ENCODE data around the gene EGF. TPM values are rescaled to one million over a fixed set of nuclear protein-coding genes. Genes with fewer than 3 reads are reported as not detected.

The EGF gene
- total RNA-seq, 1 experiment from 2014 or later, result not detected

DNA sequence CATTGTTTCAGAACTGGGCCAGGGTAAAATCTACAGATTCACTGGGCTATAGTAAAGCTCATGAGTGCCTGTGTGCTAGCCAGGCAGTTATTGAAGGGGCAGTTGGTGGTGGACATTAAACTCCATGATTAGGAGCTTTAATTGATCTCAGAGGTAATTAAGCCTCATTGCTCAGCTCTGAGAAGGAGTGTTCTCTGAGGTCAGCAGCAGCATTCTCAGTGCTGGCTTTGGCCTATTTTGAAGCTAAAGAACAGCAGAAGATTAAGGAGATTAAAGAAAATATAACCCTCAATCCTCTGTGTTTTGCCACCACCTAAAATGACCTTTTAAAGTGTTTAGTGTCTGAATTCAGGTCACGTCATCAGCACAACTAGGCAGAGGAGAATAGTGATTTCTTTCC is 42.5 kb downstream of the EGF start:
- Histone ChIP-seq H3K4me3 (ENCODE audit: low read length) (no peak overlapping the region), H2AFZ (ENCODE audit: low read length) (no peak overlapping the region), H3K4me1 (ENCODE audit: low read length) (no peaks in the 10 kb centered on the region; the same call in 1 of the 2 replicates)

DNA sequence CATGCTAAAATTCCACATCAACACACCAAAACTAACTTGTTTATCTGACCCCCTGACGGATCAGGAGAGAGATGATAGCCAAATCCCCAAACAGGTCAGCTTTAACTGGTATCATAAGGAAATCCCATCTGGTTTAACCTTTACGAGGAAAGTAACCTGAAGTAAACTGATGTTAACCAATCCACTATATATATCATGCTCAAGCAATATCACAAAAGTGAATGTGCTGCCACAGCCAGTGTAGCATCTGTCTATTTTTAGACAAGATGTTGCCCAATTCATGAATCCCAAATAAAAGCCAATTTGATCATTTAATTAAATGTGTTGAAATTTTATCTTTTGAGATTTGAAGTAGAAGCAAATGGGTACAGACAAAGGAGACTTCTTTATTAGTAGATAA is 44.5 kb downstream of the EGF start:
- H3K4me2 ChIP-seq (ENCODE audit: low read depth, low read length, poor library complexity, severe bottlenecking), result no peak overlapping the region
- no peak overlapping the region for H3K4me3 ChIP-seq (ENCODE audit: low read length)
- H3K9me2 ChIP-seq (replicated peaks; ENCODE audit: insufficient read depth, low read length), result no peaks in the 10 kb centered on the region
- no peak for DNase-seq
- no peak overlapping the region for H3K27ac ChIP-seq (ENCODE audit: low read length)
- H2AFZ ChIP-seq (ENCODE audit: low read length), result no peak overlapping the region
- no peaks in the 10 kb centered on the region for H3K27me3 ChIP-seq (ENCODE audit: low read length)
- H4K20me1 ChIP-seq (ENCODE audit: insufficient read depth, low read depth, low read length), result no peaks in the 10 kb centered on the region
- H3K4me1 ChIP-seq (ENCODE audit: low read length), result no peaks in the 10 kb centered on the region; the same call in 1 of the 2 replicates
- no peaks in the 10 kb centered on the region for H3K79me2 ChIP-seq (ENCODE audit: low read length)
- no peaks in the 10 kb centered on the region for H3K36me3 ChIP-seq (ENCODE audit: insufficient read depth, low read length)
- H3K9me3 ChIP-seq (ENCODE audit: low read length), result no peaks in the 10 kb centered on the region
- no peak overlapping the region for H3K9ac ChIP-seq (ENCODE audit: low read length)

More for the DNA sequence above, 42.5 kb downstream of the EGF start:
- Histone ChIP-seq H4K20me1 (ENCODE audit: insufficient read depth, low read depth, low read length) (no peaks in the 10 kb centered on the region), H3K9ac (ENCODE audit: low read length) (no peak overlapping the region), H3K27me3 (ENCODE audit: low read length) (no peaks in the 10 kb centered on the region), H3K9me2 (replicated peaks; ENCODE audit: insufficient read depth, low read length) (no peaks in the 10 kb centered on the region), H3K36me3 (ENCODE audit: insufficient read depth, low read length) (no peaks in the 10 kb centered on the region), H3K79me2 (ENCODE audit: low read length) (no peaks in the 10 kb centered on the region), H3K9me3 (ENCODE audit: low read length) (no peaks in the 10 kb centered on the region), H3K27ac (ENCODE audit: low read length) (no peak overlapping the region), H3K4me2 (ENCODE audit: low read depth, low read length, poor library complexity, severe bottlenecking) (no peak overlapping the region)
- no peak for DNase-seq

DNA sequence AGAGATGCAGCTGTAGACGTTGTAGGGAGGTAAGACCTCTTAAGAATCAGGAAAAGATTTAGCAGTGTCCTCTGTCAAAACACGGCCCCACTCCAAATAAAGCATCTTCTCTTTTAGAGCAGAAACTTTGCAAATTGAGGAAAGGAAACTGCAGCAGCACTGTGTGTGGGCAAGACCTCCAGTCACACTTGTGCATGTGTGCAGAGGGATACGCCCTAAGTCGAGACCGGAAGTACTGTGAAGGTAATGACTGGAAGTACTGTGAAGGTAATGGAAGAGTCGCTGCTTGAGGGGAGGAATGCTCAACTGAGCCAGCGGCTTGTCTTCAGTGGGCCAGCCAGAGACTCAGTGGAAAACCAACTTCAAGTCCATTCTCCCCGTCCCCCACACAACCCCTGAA is 46.5 kb downstream of the EGF start:
- H3K4me3 ChIP-seq (ENCODE audit: low read length), result no peak overlapping the region
- no peaks in the 10 kb centered on the region for H3K9me2 ChIP-seq (replicated peaks; ENCODE audit: insufficient read depth, low read length)
- H3K36me3 ChIP-seq (ENCODE audit: insufficient read depth, low read length), result no peaks in the 10 kb centered on the region
- no peaks in the 10 kb centered on the region; the same call in 1 of the 2 replicates for H3K4me1 ChIP-seq (ENCODE audit: low read length)
- H2AFZ ChIP-seq (ENCODE audit: low read length), result no peak overlapping the region
- no peak overlapping the region for H3K27ac ChIP-seq (ENCODE audit: low read length)
- H3K27me3 ChIP-seq (ENCODE audit: low read length), result no peaks in the 10 kb centered on the region
- DNase-seq, result no peak
- no peak overlapping the region for H3K4me2 ChIP-seq (ENCODE audit: low read depth, low read length, poor library complexity, severe bottlenecking)
- no peaks in the 10 kb centered on the region for H4K20me1 ChIP-seq (ENCODE audit: insufficient read depth, low read depth, low read length)
- H3K9me3 ChIP-seq (ENCODE audit: low read length), result no peaks in the 10 kb centered on the region
- H3K9ac ChIP-seq (ENCODE audit: low read length), result no peak overlapping the region
- no peaks in the 10 kb centered on the region for H3K79me2 ChIP-seq (ENCODE audit: low read length)

DNA sequence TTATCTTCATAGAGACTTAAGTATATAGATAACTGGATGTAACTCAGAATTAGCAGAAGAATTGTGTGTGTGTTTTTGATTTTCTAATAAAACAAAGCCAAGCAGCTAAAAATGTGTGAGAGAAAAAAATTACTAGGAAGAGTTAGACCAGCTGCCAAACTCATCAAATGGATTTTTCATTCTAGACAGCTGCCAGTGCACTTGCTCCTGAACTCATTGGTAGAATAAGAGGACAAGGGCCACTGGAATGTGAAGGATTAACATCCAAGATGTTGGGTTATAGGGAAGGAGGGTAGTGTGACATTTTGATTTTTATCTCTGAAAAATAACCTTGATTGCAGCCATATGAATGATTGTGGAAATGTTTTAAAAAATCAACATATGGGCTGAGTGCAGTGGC is 49.7 kb downstream of the EGF start:
- Histone ChIP-seq H2AFZ (ENCODE audit: low read length) (no peak overlapping the region), H3K27ac (ENCODE audit: low read length) (no peak overlapping the region), H3K4me3 (ENCODE audit: low read length) (no peak overlapping the region), H3K9ac (ENCODE audit: low read length) (no peak overlapping the region), H3K4me1 (ENCODE audit: low read length) (peaks cover under 1% of the 10 kb centered on the region), H3K9me3 (ENCODE audit: low read length) (no peaks in the 10 kb centered on the region), H3K36me3 (ENCODE audit: insufficient read depth, low read length) (no peaks in the 10 kb centered on the region), H3K27me3 (ENCODE audit: low read length) (no peaks in the 10 kb centered on the region), H3K9me2 (replicated peaks; ENCODE audit: insufficient read depth, low read length) (no peaks in the 10 kb centered on the region), H3K79me2 (ENCODE audit: low read length) (no peaks in the 10 kb centered on the region), H3K4me2 (ENCODE audit: low read depth, low read length, poor library complexity, severe bottlenecking) (no peak overlapping the region), H4K20me1 (ENCODE audit: insufficient read depth, low read depth, low read length) (no peaks in the 10 kb centered on the region)
- no peak for DNase-seq

DNA sequence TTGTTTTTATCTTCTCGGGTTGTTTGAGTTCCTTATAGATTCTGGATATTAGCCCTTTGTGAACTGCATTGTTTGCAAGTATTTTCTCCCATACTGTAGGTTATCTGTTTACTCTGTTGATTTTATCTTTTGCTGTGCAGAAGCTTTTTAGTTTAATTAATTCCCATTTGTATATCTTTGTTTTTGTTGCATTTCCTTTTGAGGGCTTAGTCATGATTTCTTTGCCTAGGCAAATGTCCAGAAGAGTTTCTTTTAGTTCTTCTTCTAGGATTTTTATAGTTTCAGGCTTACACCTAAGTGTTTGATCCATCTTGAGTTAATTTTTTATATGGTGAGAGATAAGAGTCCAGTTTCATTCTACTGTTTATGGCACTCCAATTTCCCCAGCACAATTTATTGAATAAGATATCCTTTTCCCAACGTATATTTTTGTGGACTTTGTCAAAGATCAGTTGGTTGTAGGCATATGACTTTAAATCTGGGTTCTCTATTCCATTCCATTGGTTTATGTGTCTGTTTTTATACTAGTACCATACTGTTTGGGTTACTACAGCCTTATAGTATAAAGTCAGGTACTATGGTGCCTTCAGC is 54.3 kb downstream of the EGF start:
- Histone ChIP-seq H3K4me2 (ENCODE audit: low read depth, low read length, poor library complexity, severe bottlenecking) (no peak overlapping the region), H3K36me3 (ENCODE audit: insufficient read depth, low read length) (no peaks in the 10 kb centered on the region), H3K79me2 (ENCODE audit: low read length) (no peaks in the 10 kb centered on the region), H4K20me1 (ENCODE audit: insufficient read depth, low read depth, low read length) (no peaks in the 10 kb centered on the region), H2AFZ (ENCODE audit: low read length) (no peak overlapping the region), H3K4me1 (ENCODE audit: low read length) (peaks cover 11% of the 10 kb centered on the region), H3K9ac (ENCODE audit: low read length) (no peak overlapping the region), H3K4me3 (ENCODE audit: low read length) (no peak overlapping the region), H3K27ac (ENCODE audit: low read length) (no peak overlapping the region), H3K9me3 (ENCODE audit: low read length) (no peaks in the 10 kb centered on the region), H3K9me2 (replicated peaks; ENCODE audit: insufficient read depth, low read length) (no peaks in the 10 kb centered on the region), H3K27me3 (ENCODE audit: low read length) (no peaks in the 10 kb centered on the region)
- no peak for DNase-seq

DNA sequence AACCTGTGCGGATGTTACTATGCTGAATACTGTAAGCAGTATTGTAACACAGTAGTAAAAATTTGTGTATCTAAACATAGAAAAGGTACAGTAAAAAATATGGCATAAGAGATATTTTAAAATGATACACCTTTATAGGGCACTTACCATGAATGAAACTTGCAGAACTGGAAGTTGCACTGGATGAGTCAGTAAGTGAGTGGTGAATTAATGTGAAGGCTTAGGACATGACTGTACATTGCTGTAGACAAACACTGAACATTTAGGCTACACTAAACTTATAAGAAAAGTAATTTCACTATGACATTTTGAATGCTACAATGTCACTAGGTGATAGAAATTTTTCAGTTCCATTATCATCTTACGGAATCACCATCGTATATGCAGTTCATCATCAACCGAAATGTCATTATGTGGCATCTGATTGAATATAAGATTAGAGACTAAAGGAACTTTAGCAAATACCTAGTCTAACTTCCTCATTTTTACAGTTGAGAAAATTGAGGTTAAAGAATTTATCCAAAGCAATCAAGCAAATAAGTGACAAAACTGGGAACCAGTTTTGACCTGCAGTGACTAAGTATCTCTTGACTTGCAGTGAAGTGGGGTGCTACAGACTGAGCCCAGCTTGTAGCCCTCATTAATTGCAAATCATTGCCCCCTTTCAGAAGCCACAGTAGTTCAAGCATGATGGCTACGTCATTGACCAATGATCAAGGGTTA is 55.3 kb downstream of the EGF start:
- no peaks in the 10 kb centered on the region for H3K36me3 ChIP-seq (ENCODE audit: insufficient read depth, low read length)
- DNase-seq, result no peak
- peaks cover 11% of the 10 kb centered on the region for H3K4me1 ChIP-seq (ENCODE audit: low read length)
- H3K27me3 ChIP-seq (ENCODE audit: low read length), result no peaks in the 10 kb centered on the region
- no peak overlapping the region for H3K4me3 ChIP-seq (ENCODE audit: low read length)
- H3K4me2 ChIP-seq (ENCODE audit: low read depth, low read length, poor library complexity, severe bottlenecking), result peak overlapping the region; percentile 5
- no peaks in the 10 kb centered on the region for H3K9me2 ChIP-seq (replicated peaks; ENCODE audit: insufficient read depth, low read length)
- no peak overlapping the region for H2AFZ ChIP-seq (ENCODE audit: low read length)
- H3K79me2 ChIP-seq (ENCODE audit: low read length), result no peaks in the 10 kb centered on the region
- H3K9ac ChIP-seq (ENCODE audit: low read length), result no peak overlapping the region
- H3K9me3 ChIP-seq (ENCODE audit: low read length), result no peaks in the 10 kb centered on the region
- no peaks in the 10 kb centered on the region for H4K20me1 ChIP-seq (ENCODE audit: insufficient read depth, low read depth, low read length)
- H3K27ac ChIP-seq (ENCODE audit: low read length), result no peak overlapping the region

DNA sequence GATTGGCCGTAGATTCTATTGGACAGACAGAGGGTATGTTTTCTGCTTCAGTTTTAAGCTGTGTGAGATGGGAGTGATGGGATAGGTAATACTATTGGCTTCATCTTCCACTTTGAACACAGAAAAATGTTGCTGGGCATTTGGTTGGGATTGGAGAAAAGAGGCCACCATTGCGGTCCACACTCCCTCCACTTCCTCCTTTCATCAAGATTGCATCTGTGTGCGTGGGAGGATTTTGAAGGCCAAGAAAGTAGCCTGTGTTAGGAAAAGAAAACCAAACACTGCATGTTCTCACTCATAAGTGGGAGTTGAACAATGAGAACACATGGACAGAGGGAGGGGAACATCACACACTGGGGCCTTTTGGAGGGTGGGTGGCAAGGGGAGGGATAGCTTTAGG is 56.4 kb downstream of the EGF start:
- Histone ChIP-seq H3K79me2 (ENCODE audit: low read length) (no peaks in the 10 kb centered on the region), H3K27ac (ENCODE audit: low read length) (no peak overlapping the region), H3K4me1 (ENCODE audit: low read length) (peaks cover 11% of the 10 kb centered on the region), H3K4me2 (ENCODE audit: low read depth, low read length, poor library complexity, severe bottlenecking) (no peak overlapping the region), H3K36me3 (ENCODE audit: insufficient read depth, low read length) (no peaks in the 10 kb centered on the region), H4K20me1 (ENCODE audit: insufficient read depth, low read depth, low read length) (no peaks in the 10 kb centered on the region), H2AFZ (ENCODE audit: low read length) (no peak overlapping the region), H3K4me3 (ENCODE audit: low read length) (no peak overlapping the region), H3K9me3 (ENCODE audit: low read length) (no peaks in the 10 kb centered on the region), H3K9ac (ENCODE audit: low read length) (no peak overlapping the region), H3K9me2 (replicated peaks; ENCODE audit: insufficient read depth, low read length) (no peaks in the 10 kb centered on the region), H3K27me3 (ENCODE audit: low read length) (no peaks in the 10 kb centered on the region)
- DNase-seq, result no peak

DNA sequence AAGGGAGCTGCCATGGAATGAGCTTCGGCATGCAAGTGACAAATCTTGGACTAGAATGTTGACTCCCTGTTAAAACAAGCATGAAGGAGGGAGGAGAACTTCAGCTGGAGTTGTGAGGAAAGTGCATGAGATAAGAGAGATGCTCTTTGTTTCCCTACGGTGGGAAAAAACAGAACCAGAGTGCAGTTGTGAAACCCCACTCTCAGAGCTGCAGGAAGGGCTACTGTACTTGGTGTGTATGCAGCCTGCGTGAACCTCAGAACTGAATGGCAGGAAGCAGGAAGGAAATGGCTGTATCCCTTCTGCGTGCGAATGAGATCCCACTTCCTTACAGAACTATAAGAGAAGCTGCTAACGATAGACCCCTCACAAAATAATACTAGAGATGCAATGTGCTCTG is 57.2 kb downstream of the EGF start:
- Histone ChIP-seq H3K27ac (ENCODE audit: low read length) (no peak overlapping the region), H3K79me2 (ENCODE audit: low read length) (no peaks in the 10 kb centered on the region), H3K36me3 (ENCODE audit: insufficient read depth, low read length) (no peaks in the 10 kb centered on the region), H3K9me2 (replicated peaks; ENCODE audit: insufficient read depth, low read length) (no peaks in the 10 kb centered on the region), H3K9me3 (ENCODE audit: low read length) (no peaks in the 10 kb centered on the region), H2AFZ (ENCODE audit: low read length) (no peak overlapping the region), H3K9ac (ENCODE audit: low read length) (no peak overlapping the region), H3K4me2 (ENCODE audit: low read depth, low read length, poor library complexity, severe bottlenecking) (no peak overlapping the region), H3K27me3 (ENCODE audit: low read length) (no peaks in the 10 kb centered on the region), H4K20me1 (ENCODE audit: insufficient read depth, low read depth, low read length) (no peaks in the 10 kb centered on the region), H3K4me1 (ENCODE audit: low read length) (peaks cover 11% of the 10 kb centered on the region), H3K4me3 (ENCODE audit: low read length) (no peak overlapping the region)
- no peak for DNase-seq
